ENCODE results near the gene CLMN. TPM values are rescaled to one million over a fixed set of nuclear protein-coding genes. Genes with fewer than 3 reads are reported as not detected.

Gene CLMN
- total and polyA plus RNA-seq, 2 donors (not counting 3 experiments of a cell fraction or from before 2014, with no cell fraction given), result 0.72 to 9.6 TPM

- Histone ChIP-seq H3K9ac (replicated peaks; ENCODE audit: extremely low read depth, insufficient read depth, low read length) (no peak overlapping the region), H3K27ac (ENCODE audit: insufficient read depth, low read depth, low read length) (no peak overlapping the region), H2AFZ (ENCODE audit: low read depth, low read length) (no peak overlapping the region), H3K9me1 (replicated peaks; ENCODE audit: control insufficient read depth, extremely low read depth, insufficient read depth, low read length) (no peaks in the 10 kb centered on the region), H3K9me3 (replicated peaks; ENCODE audit: control insufficient read depth, insufficient read depth, low read length) (no peaks in the 10 kb centered on the region), H3K27me3 (ENCODE audit: control insufficient read depth in 2 of 2, insufficient read depth in 2 of 2, low read length in 2 of 2) (no peaks in the 10 kb centered on the region), H3K4me1 (ENCODE audit: control insufficient read depth, extremely low read depth, insufficient read depth, low read length) (peaks cover 2% of the 10 kb centered on the region), H3K79me2 (ENCODE audit: control insufficient read depth, insufficient read depth, low read length) (no peaks in the 10 kb centered on the region), H3K4me2 (ENCODE audit: insufficient read depth, low read length) (no peak overlapping the region), H3K4me3 (replicated peaks in 1 of 3; ENCODE audit: insufficient read depth in 1 of 3, low read depth in 1 of 3, low read length in 3 of 3) (no peak overlapping the region), H3K36me3 (ENCODE audit: control insufficient read depth in 2 of 2, extremely low read depth in 1 of 2, insufficient read depth in 2 of 2, low read length in 2 of 2) (no peaks in the 10 kb centered on the region), H4K20me1 (replicated peaks; ENCODE audit: control insufficient read depth, extremely low read depth, insufficient read depth, low read length) (no peaks in the 10 kb centered on the region)
- ChIA-PET CTCF (no interaction called here), POLR2A (no interaction called here)
- intact Hi-C loops (cut with micrococcal nuclease) (no loop called here), dilution Hi-C loops (cut with MboI; ENCODE audit: extremely low pct_ligation_motif_present, low sequenced_read_pairs) (no loop called here)
- BruUV-seq (replicated peaks), result no TSS peak
- TF ChIP-seq POLR2AphosphoS5 (IDR thresholded peaks at IDR 0.05; ENCODE audit: insufficient read depth, low read depth, low read length), result no peak
- TF ChIP-seq GATA2 (IDR thresholded peaks at IDR 0.05; ENCODE audit: insufficient read depth, insufficient read length, low read depth, low read length), result no peak
- no peak for TF ChIP-seq CTCF (IDR thresholded peaks at IDR 0.05; ENCODE audit: extremely low read depth in 1 of 2, insufficient read depth in 1 of 2, low read depth in 1 of 2, low read length in 2 of 2)
- no peak for TF ChIP-seq JUN (IDR thresholded peaks at IDR 0.05; ENCODE audit: borderline replicate concordance, insufficient read depth, insufficient read length, low read depth)
- TF ChIP-seq MYC (IDR thresholded peaks at IDR 0.05; ENCODE audit: low read depth, low read length), result no peak
- TF ChIP-seq EZH2 (IDR thresholded peaks at IDR 0.05; ENCODE audit: borderline replicate concordance, low read depth, low read length, severe bottlenecking), result no peak
- no peak for TF ChIP-seq FOS (IDR thresholded peaks at IDR 0.05; ENCODE audit: borderline replicate concordance, insufficient read depth, low read length)
- no peak for TF ChIP-seq POLR2A (IDR thresholded peaks at IDR 0.05; ENCODE audit: low read depth, low read length)
- TF ChIP-seq MAX (IDR thresholded peaks at IDR 0.05; ENCODE audit: insufficient read depth, insufficient read length), result no peak
- FAIRE-seq (no peak), DNase-seq (ENCODE audit: low read depth, low spot score) (no peak)
These were observed 19.6 kb downstream of the CLMN start for GRCh38 chr14:95300002-95300696.
